ENCODE measurements around the gene PLCG1.

DNA sequence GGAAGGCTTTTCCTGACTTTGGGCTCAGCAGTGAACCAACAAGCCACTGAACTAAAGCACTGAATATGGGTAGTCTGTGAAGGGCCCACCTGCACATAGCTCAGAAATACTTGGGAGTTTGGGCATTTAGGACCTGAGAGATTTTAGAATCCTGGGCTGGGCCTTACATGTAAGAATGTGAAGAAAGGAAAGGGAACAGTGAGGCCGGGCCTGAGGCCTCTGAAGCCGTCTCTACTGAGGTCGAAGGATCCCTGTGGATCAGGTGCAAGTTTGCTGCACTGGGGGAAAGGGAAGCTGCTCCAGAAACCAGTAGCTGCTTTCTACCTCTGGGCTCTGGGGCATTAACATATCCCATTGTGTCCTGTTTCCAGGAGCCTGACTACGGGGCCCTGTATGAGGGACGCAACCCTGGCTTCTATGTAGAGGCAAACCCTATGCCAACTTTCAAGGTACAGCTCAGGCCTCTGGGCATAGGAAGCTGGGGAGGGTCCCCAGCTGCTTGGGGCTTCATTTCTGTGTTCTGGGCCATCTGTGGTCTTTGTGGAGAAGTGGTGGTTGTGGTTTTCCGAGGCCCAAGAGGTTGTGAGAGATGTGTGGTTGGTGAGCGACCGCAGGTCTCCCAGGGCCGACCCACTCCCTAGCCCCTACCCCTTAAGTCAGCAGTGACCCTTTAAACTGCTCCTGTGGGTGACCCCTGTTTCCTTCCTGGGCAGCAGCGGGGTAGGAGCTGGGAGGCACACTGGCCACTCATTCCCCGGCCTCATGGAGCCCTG lies 30.3 kb downstream of the PLCG1 start:
- TF ChIP-seq KLF6 (CRISPR knock-in tag; IDR thresholded peaks at IDR 0.05; ENCODE audit: borderline replicate concordance) (no peak), CBX5 (IDR thresholded peaks at IDR 0.05; ENCODE audit: borderline replicate concordance, low read depth) (no peak), TEAD2 (tag; IDR thresholded peaks at IDR 0.05) (no peak), ATF7 (IDR thresholded peaks at IDR 0.05) (no peak), ZNF551 (CRISPR knock-in tag; IDR thresholded peaks at IDR 0.05) (no peak), EZH2 (IDR thresholded peaks at IDR 0.05; ENCODE audit: borderline replicate concordance, low read depth, low read length) (no peak)
- TF ChIP-seq, protein P1, sequence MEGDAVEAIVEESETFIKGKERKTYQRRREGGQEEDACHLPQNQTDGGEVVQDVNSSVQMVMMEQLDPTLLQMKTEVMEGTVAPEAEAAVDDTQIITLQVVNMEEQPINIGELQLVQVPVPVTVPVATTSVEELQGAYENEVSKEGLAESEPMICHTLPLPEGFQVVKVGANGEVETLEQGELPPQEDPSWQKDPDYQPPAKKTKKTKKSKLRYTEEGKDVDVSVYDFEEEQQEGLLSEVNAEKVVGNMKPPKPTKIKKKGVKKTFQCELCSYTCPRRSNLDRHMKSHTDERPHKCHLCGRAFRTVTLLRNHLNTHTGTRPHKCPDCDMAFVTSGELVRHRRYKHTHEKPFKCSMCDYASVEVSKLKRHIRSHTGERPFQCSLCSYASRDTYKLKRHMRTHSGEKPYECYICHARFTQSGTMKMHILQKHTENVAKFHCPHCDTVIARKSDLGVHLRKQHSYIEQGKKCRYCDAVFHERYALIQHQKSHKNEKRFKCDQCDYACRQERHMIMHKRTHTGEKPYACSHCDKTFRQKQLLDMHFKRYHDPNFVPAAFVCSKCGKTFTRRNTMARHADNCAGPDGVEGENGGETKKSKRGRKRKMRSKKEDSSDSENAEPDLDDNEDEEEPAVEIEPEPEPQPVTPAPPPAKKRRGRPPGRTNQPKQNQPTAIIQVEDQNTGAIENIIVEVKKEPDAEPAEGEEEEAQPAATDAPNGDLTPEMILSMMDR (IDR thresholded peaks at IDR 0.05 in 2 of 3, conservative IDR thresholded peaks at IDR 0.05 in 1 of 3; ENCODE audit: insufficient read depth in 2 of 3, low read depth in 1 of 3, low read length in 3 of 3), result no peak
- TF ChIP-seq, protein P2, sequence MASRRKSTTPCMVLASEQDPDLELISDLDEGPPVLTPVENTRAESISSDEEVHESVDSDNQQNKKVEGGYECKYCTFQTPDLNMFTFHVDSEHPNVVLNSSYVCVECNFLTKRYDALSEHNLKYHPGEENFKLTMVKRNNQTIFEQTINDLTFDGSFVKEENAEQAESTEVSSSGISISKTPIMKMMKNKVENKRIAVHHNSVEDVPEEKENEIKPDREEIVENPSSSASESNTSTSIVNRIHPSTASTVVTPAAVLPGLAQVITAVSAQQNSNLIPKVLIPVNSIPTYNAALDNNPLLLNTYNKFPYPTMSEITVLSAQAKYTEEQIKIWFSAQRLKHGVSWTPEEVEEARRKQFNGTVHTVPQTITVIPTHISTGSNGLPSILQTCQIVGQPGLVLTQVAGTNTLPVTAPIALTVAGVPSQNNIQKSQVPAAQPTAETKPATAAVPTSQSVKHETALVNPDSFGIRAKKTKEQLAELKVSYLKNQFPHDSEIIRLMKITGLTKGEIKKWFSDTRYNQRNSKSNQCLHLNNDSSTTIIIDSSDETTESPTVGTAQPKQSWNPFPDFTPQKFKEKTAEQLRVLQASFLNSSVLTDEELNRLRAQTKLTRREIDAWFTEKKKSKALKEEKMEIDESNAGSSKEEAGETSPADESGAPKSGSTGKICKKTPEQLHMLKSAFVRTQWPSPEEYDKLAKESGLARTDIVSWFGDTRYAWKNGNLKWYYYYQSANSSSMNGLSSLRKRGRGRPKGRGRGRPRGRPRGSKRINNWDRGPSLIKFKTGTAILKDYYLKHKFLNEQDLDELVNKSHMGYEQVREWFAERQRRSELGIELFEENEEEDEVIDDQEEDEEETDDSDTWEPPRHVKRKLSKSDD (conservative IDR thresholded peaks at IDR 0.05; ENCODE audit: low read length), result no peak
- TF ChIP-seq, protein P3, sequence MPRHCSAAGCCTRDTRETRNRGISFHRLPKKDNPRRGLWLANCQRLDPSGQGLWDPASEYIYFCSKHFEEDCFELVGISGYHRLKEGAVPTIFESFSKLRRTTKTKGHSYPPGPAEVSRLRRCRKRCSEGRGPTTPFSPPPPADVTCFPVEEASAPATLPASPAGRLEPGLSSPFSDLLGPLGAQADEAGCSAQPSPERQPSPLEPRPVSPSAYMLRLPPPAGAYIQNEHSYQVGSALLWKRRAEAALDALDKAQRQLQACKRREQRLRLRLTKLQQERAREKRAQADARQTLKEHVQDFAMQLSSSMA (CRISPR knock-in tag; IDR thresholded peaks at IDR 0.05), result no peak
- TF ChIP-seq, protein P4, sequence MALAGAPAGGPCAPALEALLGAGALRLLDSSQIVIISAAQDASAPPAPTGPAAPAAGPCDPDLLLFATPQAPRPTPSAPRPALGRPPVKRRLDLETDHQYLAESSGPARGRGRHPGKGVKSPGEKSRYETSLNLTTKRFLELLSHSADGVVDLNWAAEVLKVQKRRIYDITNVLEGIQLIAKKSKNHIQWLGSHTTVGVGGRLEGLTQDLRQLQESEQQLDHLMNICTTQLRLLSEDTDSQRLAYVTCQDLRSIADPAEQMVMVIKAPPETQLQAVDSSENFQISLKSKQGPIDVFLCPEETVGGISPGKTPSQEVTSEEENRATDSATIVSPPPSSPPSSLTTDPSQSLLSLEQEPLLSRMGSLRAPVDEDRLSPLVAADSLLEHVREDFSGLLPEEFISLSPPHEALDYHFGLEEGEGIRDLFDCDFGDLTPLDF (CRISPR knock-in tag; IDR thresholded peaks at IDR 0.05), result no peak
